Activated CD8-positive, alpha-beta T cell treated with anti-CD3 and anti-CD28 coated beads for 36 hours (primary cell): Measurements from ENCODE around the gene CCNJL. TPM values are rescaled to one million over a fixed set of nuclear protein-coding genes. Genes with fewer than 3 reads are reported as not detected.

ENCODE experiments used
- ATAC-seq: fragments of 200-7000 bp; cut with Tn5 transposase; one replicate; pipeline ENCODE4 v1.10.0; 2021; ENCODE audit warnings: mild to moderate bottlenecking, moderate library complexity
- CTCF ChIA-PET: fragments of 350-600 bp; sonication (Branson Sonifier 250); formaldehyde crosslinking; loops from one replicate; lab custom pipeline; 2021; ENCODE audit warnings: antibody characterized with exemption; lab: Charles Lee
- POLR2A ChIA-PET: fragments of 350-600 bp; sonication (Branson Sonifier 250); formaldehyde crosslinking; loops from one replicate; lab custom pipeline; 2021; ENCODE audit warnings: antibody characterized with exemption; lab: Charles Lee
- DNase-seq: peaks from one replicate; pipeline ENCODE4 v3.0.0-alpha.2; 2020
- H3K27ac Mint-ChIP-seq: one replicate; pipeline ENCODE4 v1.8.0; 2021; ENCODE audit warnings: mild to moderate bottlenecking, mixed read lengths
- H3K27me3 Mint-ChIP-seq: one replicate; pipeline ENCODE4 v1.8.0; 2021; ENCODE audit warnings: mixed read lengths
- H3K36me3 Mint-ChIP-seq: one replicate; pipeline ENCODE4 v1.8.0; 2021; ENCODE audit warnings: low read depth, mixed read lengths
- H3K4me1 Mint-ChIP-seq: one replicate; pipeline ENCODE4 v1.8.0; 2021; ENCODE audit warnings: low read depth, mixed read lengths
- H3K4me3 Mint-ChIP-seq: one replicate; pipeline ENCODE4 v1.8.0; 2021; ENCODE audit warnings: mild to moderate bottlenecking, moderate library complexity, mixed read lengths
- H3K9me3 Mint-ChIP-seq: one replicate; pipeline ENCODE4 v1.8.0; 2021; ENCODE audit warnings: mixed read lengths
- intact Hi-C: fragments of 100-400 bp; cut with micrococcal nuclease; formaldehyde crosslinking; loops from one replicate; pipeline ENCODE4 v1.10.0; 2022
- total RNA-seq, 2 experiments: library from RNA; stranded (reverse); gene quantifications; one replicate each; pipeline ENCODE4 v1.2.3, GENCODE V29; 2021
- TF ChIP-seq, protein P1 (sequence below): fragments of 200-600 bp; IDR thresholded peaks from one replicate; pipeline ENCODE4 v1.8.0; 2022; ENCODE audit warnings: antibody characterized with exemption, mild to moderate bottlenecking

The CCNJL gene
- total RNA-seq, 2 experiments from 2014 or later: not detected

DNA sequence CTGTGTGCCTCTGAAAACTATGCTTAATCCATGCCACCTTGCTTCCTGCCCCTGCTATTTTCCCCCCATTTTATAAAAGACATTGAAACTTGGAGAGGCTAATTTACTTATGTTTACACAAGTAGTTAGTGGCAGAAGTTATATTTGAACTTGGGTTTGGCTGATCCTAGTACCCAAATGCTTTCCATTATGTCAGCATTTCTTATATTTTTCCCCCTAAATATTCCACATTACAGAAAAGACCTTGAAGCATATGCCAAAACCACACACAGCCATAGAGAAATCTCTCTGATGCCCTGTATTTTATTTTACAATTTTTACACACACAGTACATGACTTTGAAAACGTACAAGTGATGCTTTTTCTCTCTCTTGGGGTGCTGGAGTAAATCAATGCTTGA, 46.9 kb upstream of the CCNJL start:
- ATAC-seq (no peak), DNase-seq (no peak)
- Mint-ChIP-seq H3K36me3 (no peaks in the 10 kb centered on the region), H3K27me3 (no peaks in the 10 kb centered on the region), H3K9me3 (no peaks in the 10 kb centered on the region), H3K4me3 (no peak overlapping the region), H3K4me1 (no peaks in the 10 kb centered on the region), H3K27ac (no peak overlapping the region)
- TF ChIP-seq, protein P1, sequence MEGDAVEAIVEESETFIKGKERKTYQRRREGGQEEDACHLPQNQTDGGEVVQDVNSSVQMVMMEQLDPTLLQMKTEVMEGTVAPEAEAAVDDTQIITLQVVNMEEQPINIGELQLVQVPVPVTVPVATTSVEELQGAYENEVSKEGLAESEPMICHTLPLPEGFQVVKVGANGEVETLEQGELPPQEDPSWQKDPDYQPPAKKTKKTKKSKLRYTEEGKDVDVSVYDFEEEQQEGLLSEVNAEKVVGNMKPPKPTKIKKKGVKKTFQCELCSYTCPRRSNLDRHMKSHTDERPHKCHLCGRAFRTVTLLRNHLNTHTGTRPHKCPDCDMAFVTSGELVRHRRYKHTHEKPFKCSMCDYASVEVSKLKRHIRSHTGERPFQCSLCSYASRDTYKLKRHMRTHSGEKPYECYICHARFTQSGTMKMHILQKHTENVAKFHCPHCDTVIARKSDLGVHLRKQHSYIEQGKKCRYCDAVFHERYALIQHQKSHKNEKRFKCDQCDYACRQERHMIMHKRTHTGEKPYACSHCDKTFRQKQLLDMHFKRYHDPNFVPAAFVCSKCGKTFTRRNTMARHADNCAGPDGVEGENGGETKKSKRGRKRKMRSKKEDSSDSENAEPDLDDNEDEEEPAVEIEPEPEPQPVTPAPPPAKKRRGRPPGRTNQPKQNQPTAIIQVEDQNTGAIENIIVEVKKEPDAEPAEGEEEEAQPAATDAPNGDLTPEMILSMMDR: no peak
- ChIA-PET POLR2A (no interaction called here), CTCF (interaction anchor here (1.6 to 2.7 kb wide), 2 partner anchors 14 to 17 kb away, joined by 3 to 12 read pairs; no protein-coding TSS in a partner anchor)
- intact Hi-C loops: no loop called here

DNA sequence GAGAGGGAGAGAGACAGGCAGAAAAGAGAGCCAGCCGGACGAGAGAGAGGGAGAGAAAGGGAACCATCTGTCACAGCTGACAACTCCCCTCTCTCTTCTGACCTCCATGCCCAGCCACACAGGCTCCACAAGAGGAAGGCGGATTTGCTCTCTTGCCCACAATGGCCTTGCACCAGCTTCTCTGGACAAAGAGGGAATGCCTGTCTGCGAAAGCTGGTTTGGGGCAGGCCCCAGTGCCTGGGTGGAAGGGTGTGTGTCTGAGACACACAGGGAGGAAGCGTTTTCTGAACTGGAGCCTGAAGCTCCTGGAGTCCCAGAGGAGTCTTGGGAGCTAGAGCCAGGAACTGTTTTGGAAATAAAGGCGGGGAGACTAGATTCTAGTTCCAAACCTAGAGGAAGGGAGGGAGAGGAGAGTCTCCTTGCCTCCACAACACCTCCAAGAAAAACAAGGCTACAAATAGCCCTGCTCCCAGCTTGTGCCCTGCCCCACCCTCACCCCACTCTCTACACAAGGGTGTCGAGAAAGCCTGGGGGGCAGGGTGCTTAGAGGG, 45.6 kb upstream of the CCNJL start:
- TF ChIP-seq, protein P1: no peak
- Mint-ChIP-seq H3K9me3 (no peaks in the 10 kb centered on the region), H3K27ac (no peak overlapping the region), H3K27me3 (no peaks in the 10 kb centered on the region), H3K36me3 (no peaks in the 10 kb centered on the region), H3K4me1 (no peaks in the 10 kb centered on the region), H3K4me3 (no peak overlapping the region)
- no peak for ATAC-seq
- no peak for DNase-seq
- intact Hi-C loops: no loop called here
- ChIA-PET CTCF (interaction anchor here (1.3 to 2.7 kb wide), 2 partner anchors 12 to 19 kb away, joined by 3 to 12 read pairs; no protein-coding TSS in a partner anchor), POLR2A (no interaction called here)

DNA sequence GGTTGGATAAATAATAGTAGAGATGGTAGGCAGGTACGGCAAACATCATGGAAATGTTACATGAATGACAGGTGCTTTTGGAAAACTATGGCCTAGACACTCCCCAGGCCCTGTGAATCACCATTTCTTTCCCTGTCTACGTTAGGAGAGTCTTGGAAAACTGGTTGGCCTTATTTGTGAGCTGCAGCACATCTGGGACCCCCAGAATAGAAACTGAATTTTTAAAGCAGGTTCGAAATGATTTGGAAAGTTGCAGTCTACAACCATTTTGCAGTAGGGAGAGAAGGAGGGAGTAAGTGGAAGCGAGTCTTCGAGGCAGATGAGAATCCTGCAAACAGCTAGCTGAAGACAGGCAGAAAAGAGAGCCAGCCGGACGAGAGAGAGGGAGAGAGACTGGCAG, 45.0 kb upstream of the CCNJL start:
- no peaks in the 10 kb centered on the region for H3K27me3 Mint-ChIP-seq
- TF ChIP-seq, protein P1: no peak
- ChIA-PET CTCF (interaction anchor here (1.3 kb wide), 1 partner anchor 20 kb away, joined by 3 read pairs; no protein-coding TSS in a partner anchor), POLR2A (no interaction called here)
- DNase-seq (no peak), ATAC-seq (no peak)
- intact Hi-C loops: no loop called here
- no peak overlapping the region for H3K4me3 Mint-ChIP-seq
- no peak overlapping the region for H3K27ac Mint-ChIP-seq
- no peaks in the 10 kb centered on the region for H3K4me1 Mint-ChIP-seq
- no peaks in the 10 kb centered on the region for H3K36me3 Mint-ChIP-seq
- H3K9me3 Mint-ChIP-seq: no peaks in the 10 kb centered on the region

DNA sequence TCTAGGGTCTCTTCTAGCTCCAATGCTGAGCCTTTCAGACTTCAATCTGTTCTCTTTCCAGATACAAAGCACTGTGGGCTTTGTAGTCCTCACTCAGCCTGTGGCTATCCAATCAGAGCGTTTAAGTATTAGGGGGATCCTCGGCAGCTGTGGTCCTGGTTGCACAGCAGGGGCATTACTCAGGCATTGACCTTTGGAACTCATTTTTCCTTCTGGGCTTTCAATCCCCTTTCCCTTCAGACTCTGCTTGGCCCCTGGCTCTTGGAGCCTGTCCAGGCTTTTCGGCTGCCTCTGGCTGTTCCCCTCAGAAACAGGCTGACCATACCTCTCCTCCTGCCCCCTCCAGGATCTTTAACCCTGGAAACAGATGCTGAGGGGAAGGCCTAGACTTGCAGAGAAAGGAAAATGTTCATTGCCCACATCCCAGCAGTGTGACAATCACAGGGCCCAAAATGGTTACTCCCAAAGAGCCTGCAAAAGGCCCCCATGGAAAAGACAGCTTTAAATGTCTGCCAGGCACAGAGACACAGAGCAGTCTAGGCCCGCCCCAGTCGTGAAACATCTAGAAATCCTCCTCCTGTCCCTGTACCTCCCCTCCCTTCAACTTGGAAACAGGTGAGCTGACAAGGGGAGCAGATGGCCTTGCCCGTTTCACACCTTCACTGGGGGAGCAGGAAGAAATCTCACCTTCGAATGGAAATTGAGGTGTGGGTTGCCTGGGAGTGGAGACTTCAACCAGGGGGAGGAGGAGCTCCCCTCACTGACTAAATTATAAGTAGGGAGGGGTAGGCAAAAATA, 44.4 kb upstream of the CCNJL start:
- TF ChIP-seq, protein P1: no peak
- ATAC-seq (no peak), DNase-seq (no peak)
- no peaks in the 10 kb centered on the region for H3K4me1 Mint-ChIP-seq
- CTCF ChIA-PET: interaction anchor here (1.3 kb wide), 1 partner anchor 20 kb away, joined by 3 read pairs; no protein-coding TSS in a partner anchor
- H3K27ac Mint-ChIP-seq: no peak overlapping the region
- POLR2A ChIA-PET: no interaction called here
- intact Hi-C loops: no loop called here
- H3K36me3 Mint-ChIP-seq: no peaks in the 10 kb centered on the region
- no peaks in the 10 kb centered on the region for H3K9me3 Mint-ChIP-seq
- H3K4me3 Mint-ChIP-seq: no peak overlapping the region
- no peaks in the 10 kb centered on the region for H3K27me3 Mint-ChIP-seq

DNA sequence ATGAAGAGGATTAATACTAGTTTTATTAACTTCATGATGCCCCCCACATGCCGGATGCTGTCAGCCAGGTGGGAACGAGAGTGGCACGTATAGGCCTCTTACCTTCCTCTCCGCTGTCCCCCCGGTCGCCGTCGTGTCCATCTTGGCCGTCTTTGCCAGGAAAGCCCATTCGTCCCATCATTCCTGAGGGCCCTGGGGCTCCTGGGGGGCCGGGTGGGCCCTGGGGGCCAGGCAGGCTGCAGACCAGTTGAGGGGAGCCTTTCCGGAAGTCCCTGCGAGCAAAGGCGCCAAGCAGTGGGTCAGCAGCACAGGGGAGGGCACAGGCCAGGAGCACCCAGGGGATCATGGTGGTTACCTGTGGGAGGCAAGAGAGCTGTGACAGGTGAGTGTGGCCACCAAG, 42.3 kb upstream of the CCNJL start:
- H3K27ac Mint-ChIP-seq: no peak overlapping the region
- ChIA-PET POLR2A (no interaction called here), CTCF (no interaction called here)
- ATAC-seq (no peak), DNase-seq (no peak)
- intact Hi-C loops: no loop called here
- no peak overlapping the region for H3K4me3 Mint-ChIP-seq
- TF ChIP-seq, protein P1: no peak
- H3K27me3 Mint-ChIP-seq: no peaks in the 10 kb centered on the region
- no peaks in the 10 kb centered on the region for H3K4me1 Mint-ChIP-seq
- no peaks in the 10 kb centered on the region for H3K9me3 Mint-ChIP-seq
- no peaks in the 10 kb centered on the region for H3K36me3 Mint-ChIP-seq
